KG1 (cell line): ENCODE measurements around the gene LRFN2.
A peak's percentile ranks its signal among the peaks of the same experiment; 100 is the strongest.

Source experiments
- DNase-seq: peaks from one replicate; lab custom pipeline; 2025; lab: John Stamatoyannopoulos, UW

Gene LRFN2

DNA sequence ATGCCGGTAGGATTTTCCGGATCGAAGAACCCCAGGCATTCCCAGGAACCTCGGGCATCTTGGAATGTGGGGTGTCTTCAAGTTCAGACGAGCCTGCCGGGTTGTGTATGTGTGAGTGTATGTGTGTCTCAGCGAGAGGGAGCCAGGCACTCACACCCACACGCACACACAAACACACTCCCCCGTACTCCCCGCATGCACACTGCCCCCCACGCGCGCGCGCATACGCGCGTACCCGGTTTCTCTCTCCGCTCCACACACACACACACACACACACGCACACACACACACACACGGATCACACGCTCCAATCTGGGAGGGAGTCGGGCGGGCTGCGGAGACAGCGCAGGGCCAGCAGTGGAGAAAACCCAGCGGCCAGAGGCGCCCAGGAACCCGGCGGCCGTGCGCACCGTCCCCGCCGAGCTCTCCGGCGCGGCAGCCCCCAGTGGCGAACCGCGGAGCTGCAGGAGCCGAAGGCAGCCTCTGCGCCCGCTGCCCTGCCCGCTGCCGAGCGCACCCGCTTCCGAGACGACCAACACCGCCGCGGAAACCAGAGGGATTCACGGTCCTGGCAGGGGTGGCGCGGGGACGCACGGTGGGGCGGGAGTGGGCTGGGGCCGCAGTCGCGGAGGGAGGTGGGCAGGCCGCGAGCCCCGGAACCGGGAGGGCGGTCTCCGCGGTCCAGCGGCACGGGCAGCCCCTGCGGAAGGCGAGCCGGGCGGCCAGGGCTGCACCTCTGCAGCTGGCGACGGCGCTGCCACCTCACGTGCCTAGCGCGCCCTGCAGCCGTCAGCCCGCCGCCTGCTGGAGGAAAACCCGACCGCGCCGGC lies at the start of gene LRFN2:
TSS of gene LRFN2 (minus strand) at position 125 of the 830 bp plus-strand sequence.
- peak; percentile 63 for DNase-seq

DNA sequence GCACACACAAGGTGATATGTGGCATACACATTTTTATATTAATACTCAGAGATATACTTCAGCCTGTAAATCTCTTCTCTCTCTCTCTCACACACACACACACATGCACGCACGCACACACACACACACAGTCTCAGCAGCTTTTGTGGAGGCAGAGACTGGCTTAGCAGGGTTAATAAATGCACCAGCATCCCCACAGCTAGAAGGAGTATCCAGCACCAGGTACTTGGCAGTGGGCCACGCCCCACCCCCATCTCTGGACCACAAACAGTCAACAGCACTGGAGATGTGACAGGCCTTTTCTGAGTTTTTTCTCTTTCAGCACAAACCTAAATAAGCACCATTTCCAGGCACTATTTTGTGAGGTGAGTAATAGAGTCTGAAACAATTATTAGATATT lies 47.3 kb upstream of the LRFN2 start:
- no peak for DNase-seq

DNA sequence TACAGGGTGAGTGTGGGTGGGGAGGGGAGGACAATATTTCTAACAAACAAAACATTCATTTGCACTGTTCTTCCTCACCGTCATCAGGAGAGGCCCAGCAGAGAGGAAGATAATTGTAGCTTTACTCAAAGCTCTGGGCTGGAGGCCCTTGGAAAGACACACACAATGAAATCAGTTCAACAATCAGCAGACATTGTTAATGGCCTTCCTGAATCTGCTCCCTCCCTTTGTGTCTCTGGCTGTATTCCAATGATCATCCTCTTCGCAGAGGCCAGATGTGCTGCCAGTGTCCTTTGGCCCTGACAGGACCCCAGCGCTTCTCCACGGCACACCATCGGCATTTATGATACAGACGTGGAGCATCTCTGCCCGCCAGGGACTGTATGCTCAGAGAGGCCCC lies 44.6 kb upstream of the LRFN2 start:
- DNase-seq, result no peak

DNA sequence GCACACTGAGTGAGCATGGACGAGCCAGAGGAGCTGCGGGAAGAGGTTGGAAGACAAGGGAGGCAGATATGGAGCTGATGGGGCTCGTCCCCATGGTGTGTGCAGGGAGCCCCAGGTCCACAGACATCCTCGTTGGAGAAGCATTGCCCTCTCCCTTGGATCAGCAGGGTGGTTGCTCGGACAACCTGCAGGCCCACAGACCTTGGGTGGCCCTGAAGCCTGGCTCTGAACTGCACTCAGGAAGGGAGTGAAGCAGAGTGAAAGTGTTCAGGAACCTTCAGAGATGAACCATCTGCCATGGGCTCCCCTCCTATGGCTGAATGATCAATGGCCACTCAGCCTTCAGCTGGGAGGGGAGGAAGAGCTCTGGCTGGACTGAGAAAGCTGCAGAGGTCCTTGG lies 43.3 kb upstream of the LRFN2 start:
- DNase-seq, result no peak

DNA sequence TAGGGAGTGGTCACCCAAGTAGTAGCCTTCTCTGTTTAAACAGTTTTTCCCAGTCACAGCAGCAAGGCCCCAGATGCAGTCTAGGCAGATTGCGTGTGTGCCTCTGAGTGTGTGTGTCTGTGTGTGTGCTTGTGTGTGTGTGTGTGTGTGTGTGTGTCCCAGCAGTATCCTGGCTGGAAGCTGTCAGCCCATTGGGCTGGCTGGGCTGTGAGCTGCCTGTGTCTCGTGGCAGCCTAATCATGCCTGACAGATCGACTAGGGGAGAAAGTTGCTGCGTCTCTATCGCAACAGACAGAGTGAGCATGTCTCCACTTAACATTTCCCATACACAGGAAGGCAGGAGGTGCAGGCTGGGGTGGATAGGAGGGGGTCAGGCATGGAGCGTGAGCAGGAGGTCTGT lies 42.9 kb upstream of the LRFN2 start:
- DNase-seq, result no peak

DNA sequence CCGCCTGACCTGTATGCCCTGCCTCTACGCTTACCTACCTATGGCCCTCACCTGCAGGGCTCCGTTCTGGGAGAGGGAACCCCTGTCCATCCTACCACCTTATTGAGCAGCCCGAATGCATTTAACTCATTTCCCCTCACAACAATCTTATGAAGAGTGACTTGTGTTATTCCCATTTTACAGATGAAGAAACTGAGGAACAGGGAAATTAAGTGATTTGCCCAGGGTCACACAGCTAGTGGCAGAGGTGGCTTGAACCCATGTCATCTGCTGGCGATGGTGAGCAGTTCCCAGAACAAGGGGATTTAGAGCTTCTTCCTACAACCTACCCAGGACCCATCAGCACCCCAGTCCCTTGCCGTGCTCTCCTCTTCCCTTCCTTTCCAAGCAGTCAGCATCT lies 42.3 kb upstream of the LRFN2 start:
- no peak for DNase-seq

DNA sequence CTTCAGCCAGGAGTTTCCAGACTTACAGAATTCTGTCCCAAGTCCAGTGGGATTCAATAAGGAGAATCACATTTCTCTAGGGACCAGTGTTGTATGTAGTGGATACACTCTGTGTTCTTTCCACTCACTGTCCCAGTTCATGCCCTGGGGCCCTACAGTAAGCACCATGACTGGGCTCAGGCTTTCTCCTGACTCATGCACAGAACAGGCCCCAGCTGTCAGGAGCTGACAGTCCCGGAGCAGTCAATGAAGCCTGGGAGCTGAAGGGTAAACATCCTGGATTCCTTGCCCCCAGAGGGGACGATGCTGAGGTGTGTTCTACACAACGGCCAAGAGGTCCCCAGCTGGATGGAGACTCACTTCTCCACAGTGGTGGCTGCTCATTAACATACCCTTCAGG lies 40.2 kb upstream of the LRFN2 start:
- no peak for DNase-seq

DNA sequence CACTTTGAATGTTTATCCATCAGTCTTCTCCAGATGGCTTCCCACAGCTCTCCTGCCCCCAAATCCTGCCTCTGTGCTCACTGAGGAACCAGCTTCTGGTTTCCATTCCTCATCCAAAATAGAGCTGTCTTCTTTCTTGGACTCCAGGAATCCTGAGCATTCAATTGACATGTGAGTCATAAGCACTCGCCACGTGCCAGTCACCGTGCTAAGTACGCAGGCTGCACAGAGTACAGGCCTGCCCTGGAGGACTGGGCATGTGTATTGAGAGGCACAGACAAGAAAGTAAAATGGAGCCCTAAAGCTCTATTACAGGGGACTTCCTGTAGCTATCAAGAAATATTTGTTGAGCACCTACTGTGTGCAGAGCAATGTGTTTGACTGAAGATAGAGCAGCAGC lies 39.7 kb upstream of the LRFN2 start:
- no peak for DNase-seq

DNA sequence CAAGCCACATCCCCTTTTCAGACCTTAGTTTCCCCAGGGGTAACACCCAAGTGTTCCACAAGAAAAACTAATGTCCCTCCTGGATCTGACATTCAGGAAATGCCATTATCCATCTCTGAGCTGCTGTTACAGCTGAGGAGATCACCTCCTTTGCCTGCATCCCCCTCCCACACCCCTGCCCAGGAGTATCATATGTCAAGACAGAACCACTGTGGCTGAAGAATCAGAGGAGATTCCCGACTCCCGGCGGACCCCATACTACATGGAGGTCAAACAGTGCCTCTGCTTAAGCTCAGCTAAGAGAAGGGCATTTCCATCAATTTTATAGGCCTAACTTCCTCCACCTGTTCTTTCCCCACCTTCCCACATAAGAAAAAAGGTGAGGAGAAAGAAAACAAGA lies 36.8 kb upstream of the LRFN2 start:
- no peak for DNase-seq

DNA sequence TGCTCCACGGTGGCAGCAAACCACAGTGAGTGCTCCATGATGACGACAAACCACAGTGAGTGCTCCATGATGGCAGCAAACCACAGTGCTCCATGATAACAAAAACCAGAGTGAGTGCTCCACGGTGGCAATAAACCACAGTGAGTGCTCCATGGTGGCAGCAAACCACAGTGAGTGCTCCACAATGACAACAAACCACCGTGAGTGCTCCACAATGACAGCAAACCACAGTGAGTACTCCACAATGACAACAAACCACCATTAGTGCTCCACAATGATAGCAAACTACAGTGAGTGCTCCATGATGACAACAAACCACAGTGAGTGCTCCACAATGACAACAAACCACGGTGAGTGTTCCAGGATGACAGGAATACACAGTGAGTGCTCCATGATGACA lies 36.0 kb upstream of the LRFN2 start:
- DNase-seq, result no peak

DNA sequence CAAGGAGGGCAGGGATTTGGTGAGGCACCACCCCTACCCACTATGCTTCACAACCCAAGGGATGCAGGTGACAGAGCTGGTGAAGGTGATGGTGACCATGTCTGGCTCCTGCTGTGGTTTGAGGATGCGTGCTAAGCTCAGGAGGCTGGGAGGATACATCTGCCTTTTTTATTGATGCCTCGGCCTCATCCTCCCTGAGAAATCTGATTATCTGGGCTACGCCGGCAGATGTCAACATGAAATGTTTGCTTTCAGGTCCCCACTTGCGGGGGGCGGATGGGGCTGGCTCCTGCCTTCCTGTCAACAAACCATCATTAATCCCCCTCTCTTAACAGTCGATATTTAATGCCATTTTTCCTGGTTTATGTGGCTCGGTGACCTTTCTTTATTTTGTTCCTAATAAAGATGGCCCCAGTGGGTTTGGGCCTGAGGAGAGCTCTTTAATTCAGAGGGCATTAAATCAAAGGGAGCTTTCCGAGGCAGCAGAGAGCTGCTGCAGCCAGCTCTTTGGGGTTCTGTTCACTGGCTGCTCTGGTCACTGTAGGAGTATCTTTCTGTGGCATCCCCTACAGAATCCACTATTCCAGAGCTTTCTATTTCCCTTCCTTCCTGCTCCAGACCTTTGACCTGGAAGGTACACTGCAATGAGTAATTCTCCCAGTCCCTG lies 33.5 kb upstream of the LRFN2 start:
- no peak for DNase-seq

DNA sequence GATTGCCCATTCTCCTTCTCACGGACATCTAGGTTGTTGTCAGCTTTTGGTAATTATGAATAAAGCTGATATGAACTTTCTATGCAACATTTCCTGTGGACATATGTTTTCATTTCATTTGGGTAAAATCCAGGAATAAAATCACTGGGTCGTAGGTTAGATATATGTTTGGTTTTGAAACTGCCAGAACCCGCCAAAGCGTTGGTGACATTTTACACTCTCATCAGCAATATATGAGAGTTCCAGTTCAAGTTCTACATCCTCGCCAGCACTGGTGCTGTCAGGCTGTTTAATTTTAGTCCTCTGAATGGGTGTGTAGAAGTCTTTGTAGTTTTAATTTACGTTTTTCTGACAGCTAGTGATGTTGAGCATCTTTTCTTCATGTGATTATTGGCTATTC lies 27.5 kb upstream of the LRFN2 start:
- no peak for DNase-seq

DNA sequence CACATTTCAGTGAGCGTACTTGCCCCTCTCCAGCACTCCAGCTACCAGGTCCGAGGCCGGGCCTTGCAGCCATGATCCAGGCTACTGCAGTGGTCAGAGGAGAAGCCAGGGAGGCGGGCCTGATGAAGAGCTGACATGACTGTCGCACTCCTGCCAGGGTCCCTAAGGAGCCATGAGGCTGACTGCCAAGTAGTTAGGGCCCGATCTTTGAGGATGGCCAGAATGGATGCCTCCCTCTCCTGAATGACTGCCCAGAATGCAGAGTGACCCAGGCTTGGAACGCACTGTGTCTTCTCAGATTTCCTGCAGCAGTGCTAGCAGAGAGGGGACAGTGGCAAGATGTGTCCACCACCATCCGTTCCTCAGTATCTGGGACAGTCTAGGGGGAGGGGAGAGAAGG lies 24.7 kb upstream of the LRFN2 start:
- no peak for DNase-seq

DNA sequence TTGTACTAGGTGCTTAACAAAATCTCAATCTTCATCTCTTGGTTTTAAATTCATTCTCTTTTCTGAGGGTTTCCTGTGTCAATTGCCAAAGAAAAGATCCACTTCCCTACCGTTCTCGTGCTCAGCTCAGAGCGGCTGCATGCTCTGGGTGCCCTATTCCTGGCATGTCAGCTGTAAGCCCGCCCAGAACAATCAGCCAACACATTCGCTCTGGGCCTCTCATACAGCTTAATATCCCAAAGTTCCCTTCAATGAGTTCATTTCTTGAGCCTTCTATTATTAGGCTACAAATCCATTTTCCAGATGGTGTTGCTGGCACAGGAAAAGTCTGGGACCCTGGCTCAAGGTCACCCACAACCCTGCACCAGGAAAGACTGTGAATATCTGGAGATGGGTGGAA lies 24.3 kb upstream of the LRFN2 start:
- DNase-seq, result no peak

DNA sequence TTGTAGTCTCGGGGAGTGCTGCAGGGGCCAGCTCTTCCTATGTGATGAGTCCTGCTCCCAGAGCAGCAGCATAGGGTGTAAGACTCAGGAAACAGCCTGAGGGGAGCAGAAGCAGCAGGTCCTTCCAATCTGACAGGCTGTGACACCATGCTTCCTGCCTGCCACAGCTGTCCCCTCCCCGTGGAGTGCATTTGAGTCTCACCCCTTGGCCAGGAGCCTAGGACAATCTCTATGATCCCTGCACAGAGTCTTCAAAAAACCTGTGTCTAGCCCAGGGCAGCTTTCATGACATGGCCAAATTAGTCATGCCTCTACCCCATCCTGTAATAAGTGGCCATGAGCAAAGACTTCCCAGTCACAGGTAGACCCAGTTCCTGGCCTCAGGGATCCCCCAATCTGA lies 23.1 kb upstream of the LRFN2 start:
- DNase-seq, result no peak

DNA sequence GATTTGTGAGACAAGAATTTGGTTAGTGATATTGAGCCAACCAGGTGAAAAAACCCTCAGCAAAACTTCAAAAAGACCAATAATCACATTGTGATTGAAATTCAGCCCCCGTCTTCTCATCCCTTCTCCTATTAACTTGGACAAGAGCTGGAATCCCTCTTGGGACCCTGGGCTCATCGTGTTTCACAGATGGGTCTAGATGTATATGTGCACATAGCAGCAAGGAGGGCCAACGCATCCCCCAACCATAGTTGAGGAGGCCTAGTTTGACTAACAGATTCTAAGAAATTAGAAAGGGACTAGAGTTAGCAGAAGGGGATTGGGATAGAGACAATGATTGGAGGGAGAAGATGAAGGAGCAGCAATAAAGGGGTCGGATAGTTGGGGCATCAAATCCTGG lies 19.8 kb upstream of the LRFN2 start:
- DNase-seq, result no peak

DNA sequence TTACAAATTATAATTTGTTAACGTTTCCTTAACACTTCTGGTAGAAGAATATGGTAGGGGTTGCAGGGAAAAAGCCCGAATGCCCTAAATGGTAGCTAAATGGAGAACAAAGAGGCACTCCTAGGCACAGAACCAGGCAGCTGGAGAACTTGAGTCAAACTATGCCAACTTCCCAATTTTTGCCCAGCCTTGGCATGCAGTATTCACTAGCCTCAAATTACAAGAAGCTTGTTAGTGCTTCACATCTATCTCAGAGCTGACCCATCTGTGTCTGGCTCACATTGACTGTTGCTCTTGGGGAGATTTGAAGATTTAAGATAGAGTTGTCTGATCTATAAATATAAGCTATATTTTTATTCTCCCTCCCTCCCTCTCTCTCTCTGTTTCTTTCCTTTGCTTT lies 19.4 kb upstream of the LRFN2 start:
- DNase-seq, result no peak

DNA sequence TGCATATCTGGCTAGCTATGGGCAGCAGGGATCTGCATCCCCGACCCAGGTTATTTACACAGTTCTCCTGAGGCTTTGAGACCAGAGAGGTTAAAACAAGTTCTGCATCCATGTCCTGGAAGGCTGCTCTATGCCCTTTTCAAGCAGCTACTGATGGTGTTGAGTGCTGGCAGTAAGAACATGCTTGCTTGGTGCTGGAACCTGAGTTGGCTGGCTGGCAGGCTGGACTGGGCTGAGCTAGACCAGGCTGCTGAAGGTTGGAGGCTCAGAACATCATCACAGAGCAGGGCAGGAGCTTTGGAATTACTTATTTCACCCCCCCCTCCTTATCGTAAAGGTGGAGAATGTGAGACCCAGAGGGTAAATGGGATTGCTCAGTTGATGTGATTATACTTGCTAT lies 16.9 kb upstream of the LRFN2 start:
- no peak for DNase-seq

DNA sequence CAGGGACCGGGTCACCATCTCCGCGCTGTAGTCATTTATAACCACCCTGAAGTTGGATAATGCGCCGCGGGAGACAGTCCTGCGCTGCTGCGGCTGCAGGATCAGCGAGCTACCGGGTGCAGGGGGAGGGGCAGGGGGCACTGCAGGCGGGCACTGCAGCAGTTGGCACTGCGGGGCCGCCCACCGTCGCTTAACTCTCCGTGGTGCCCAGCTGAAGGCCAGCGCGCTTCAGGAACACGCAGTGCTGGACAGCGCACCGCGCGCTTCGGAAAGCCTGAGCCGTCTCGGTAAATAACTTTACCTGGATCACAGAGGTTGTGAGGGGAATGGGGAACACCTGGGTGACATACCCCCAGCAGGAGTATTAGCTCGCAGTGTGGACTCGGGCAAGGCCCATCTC lies 12.4 kb upstream of the LRFN2 start:
- DNase-seq, result no peak

DNA sequence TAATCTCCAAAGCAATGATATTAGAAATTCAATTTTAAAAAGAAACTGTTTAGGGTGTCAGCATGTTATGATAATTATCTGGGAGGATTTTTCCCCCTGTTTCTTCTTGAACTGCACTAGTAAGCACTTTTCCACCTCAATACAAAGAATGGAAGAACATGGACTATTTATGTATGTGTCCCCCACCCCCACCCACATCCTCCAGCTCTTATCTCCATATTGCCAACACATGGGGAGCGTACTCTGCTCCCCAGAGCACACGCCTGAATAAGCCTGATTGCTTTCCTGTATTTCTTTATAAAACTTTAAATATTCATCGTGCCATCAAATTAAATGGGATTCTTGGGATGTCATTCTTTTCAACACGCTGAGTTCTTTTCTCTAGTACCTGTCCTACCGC lies 11.4 kb upstream of the LRFN2 start:
- no peak for DNase-seq

DNA sequence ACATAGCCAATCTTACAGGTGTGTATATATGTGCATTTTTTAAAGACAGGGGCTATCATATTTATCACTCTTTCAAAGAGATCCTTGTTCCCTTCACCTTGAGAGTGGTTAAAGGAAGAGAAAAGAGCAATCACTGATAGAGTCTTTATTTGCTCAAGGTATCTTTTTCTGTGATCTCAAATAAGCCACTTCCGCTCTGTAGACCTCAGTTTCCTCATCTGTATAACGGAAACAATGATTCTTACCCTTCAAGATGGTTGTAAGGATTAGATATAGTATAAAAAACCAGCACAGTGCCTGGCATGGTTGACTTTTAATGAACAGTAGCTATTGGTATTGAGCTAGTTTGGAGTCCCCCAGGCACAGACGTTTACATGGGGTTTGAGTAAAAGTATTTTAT lies 10.1 kb upstream of the LRFN2 start:
- no peak for DNase-seq

DNA sequence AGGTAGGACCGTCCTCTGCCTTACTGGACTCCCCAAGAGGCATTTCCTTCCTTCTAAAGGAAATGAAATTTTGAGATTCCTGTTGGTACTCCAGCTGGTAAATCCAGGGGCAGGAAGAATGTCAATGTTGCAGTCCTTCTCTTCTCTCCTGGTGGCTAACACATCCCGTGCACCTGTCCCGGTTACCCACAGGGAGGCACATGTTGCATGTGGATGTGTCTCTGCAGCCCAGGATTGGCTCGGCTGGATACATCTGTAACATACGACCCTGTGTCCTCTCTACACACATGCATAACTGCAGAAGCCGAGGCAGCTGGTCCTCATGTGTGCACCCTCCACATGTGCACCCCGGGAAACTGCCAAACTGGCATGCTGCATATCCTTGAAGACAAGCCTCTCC lies 1.3 kb upstream of the LRFN2 start:
- DNase-seq, result no peak

DNA sequence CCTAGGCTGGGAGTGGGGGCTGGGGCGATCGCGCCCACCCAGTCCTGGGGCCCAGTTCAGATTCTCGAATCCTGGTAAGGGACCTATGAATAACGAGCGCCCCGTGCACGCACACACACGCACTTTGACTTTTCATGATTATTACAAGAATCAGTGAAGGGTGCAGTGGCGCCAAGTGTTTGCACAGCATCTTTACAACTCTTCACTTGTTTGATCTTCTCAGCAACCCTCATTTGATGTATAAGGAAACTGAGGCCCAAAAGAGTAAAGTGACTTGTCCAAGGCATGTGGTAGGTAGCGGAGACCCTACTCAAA lies 863 bp upstream of the LRFN2 start:
- no peak for DNase-seq
